ENCODE data around the gene TMEM259.

Gene TMEM259

DNA sequence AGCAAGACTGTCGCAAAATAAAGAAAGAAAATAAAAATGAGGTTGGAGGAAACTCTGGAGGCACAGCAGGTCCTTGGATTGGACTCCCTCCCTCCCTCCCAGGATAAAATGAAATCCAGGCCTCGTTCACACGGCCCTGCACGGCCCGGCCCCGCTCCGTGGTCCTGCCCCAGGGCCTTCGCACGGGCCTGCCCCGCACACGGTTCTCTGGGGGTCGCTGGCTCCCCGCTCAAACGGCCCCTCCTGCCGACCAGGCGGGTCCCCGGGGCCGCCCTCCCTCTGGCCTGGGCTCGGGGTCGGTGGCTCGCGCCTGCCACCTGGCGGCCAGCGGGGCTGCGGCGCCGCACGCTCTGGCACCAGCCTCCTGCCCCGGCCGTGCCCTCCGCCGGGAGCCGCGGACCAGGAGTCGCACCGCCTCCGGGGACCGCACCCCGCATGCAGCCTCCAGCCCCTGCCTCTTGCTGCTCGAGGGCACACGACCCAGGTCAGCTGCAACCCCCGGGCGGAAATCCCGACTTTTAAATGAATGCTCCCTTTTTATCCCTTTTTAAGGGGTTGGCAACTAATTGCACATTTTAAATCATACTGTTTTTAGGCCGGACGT lies 38.3 kb downstream of the TMEM259 start:
- DNase-seq = peak; percentile 46

DNA sequence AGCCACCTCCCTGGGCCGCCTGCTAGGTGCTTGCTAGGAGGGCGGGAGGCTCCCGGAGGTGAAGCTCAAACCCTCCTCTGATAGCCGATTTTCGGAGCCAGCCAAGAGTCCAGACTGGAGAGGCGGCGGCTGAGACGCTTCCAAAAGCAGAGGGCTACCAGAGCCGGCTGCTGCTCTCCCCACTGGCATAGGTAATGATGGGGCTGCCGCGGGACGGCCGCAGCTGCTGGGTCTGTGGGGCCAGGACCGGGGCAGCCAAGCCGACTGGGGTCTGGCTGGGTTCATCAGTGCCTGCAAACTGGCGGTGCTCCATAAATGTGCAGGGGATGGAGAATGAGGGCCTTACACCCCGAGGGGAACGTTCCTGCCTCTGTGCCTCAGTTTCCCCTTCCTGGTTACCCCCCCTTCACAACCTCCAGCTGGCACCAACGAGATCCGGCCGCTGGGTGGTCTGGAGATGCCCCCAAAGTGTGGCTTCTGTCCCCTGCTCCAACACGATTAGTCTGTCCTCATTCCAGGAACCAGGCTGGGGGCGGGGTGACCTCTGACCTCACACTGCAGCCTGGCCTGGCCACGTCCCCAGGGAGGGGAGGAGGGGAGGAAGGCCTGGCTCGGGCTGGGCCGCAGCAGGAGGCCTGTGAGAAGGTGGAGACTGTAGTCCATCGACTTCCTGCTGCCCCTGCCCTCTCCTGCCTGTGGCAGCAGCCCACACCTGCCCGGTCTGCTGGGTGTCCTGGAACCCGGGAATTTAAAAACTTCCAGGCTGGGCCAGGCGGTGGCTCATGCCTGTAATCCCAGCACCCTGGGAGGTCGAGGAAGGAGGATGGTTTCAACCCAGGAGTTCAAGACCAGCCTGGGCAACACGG lies 40.6 kb downstream of the TMEM259 start:
- DNase-seq = no peak

DNA sequence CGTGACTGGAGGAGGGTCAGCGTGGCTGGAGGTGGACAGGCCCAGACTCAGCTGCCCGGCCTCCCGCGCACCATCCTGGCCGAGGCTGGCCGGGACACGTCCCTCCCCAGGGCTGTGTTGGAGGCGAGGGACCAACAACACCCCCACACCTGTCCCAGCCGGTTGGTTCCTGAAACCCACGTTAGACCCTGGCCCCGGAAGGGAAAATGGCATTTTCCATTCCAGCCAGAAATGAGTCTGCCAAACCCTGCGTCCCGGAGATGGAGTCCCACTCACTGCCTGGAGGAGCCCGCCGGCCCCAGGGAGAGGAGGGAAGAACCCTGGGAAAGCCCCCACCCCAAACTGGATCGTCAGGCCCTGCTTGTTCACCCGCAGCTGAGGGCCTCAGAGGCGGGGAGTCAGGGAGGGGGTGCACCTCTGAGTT lies 41.6 kb downstream of the TMEM259 start:
- no peak for DNase-seq

DNA sequence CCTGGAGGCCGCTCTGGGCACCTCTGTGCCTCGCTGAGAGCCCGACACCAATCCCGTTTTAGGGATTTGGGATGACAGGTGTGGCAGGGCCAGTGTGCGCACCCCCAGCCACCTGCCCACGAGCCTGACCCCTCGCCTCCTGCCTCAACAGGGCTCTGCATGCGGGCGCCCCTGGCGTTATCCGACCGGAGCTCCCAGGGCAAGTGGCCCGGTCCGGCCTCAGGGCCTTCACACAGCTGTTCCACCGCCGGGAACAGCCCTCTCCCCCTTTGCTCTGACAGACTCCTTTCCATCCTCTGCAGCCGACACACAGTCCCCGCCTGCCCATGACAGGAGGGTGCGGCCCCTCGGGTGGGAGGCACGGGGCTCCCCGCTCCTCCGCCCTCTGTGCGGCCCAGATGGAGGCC lies 43.9 kb downstream of the TMEM259 start:
- no peak for DNase-seq

DNA sequence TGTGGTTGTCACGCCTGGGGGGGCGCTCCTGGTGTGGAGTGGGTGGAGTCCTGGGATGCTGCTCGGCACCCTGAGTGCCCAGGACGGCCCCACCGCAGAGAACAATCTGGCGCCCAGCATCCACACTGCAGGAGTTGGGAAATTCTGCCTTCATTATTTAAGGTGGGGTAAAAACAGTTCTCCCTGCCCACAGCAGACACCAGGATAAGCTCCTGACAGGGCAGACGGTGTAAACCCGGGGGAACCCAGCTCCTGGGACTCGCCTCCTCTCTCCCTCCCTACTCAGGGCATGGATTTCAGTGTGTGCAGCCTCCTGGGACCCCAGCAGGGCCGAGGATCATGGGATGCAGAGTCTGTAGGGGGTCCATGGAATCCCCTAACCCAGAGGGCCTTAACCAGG lies 44.4 kb downstream of the TMEM259 start:
- no peak for DNase-seq

DNA sequence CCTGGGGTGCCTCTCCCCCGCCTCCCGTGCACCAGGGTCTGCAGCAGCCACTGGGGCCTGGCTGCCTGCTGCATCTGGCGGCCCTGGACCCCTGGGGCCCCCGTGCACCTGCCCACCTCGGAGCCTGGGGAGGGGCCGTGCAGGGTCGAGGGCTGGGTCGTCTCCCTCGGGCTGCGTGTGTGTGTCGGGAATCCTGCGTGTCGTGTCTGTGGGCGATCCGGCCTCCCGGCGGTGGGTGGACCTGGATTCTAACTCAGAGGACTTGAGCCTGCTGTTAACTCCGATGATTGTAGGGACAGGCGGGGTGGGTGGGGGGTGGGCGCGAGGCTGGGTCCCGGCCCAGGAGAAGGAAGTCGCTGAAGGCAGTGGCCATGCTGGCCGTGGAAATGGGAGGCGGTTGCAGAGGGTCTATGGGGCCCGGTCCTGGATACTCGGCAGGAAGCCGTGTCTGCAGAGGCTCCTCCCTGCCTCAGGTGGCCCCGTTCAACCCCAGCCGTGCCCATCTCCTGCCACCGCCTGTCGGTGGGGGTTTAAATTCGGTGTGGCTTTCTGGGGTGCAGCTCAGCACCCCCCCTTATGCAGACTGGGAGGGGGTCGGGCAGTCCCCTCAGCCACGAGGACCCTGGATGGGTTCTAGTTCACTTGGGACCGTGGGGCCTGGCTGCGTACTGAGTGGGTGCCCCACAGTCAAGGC lies 46.2 kb downstream of the TMEM259 start:
- DNase-seq = no peak

DNA sequence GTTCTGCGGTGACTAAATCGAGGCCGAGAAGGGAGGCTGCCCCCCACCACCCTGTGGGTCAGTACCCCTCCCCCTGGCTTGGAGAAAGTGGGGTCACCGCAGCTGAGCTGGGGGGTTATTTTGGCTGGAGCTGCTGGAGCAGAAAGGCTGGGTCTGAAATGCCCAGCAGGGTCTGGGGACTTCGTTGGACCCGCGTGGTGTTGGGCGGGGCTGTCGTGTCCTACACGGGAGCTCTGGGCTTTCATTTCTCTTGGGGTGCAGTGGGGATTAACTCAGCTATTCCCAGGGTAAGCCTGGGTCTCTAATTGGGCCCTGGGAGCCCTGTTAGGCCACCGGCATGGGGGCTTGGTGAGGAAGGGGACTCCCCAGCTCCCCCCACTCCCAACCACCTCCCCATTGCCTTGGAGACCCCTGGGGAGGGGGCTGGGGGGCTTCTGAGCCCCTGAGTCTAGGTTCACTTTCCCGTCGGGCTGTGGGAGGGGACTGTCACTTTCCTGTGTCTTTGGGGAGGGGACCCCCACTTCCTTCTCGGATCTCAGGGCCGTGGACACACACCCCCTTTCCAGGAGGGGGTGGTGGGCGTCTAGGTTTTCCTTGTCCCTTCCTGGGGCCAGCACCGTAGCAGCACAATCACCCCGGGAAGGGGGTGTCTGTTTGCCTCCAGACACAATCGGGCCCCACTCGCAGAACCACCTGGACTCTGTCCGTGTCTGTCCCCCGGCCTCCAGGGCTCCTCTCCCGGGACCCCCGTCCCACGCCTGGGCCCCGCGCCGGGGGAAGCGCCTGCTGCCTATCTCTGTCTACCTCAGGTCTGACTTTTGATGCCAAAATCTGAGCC lies 47.0 kb downstream of the TMEM259 start:
- no peak for DNase-seq

DNA sequence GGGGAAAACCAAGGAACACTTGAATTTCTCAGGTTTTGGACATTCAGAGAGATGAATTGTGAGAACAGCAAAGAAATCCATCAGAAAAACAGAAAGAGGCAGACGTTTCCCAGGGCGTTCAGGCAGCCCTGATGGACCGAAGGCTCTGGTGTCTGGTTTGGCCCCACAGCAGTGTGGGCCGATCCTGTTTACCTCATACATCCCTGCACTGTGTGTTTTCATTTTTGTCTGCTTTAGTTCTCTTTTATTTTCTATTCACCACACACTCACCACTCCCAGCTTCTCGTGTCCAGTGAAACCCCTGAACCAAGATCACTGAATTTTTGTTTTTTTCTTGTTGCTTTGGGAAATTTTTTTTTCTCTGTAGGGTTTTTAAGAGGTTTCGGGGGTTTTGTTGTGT lies 48.6 kb downstream of the TMEM259 start:
- DNase-seq = no peak

DNA sequence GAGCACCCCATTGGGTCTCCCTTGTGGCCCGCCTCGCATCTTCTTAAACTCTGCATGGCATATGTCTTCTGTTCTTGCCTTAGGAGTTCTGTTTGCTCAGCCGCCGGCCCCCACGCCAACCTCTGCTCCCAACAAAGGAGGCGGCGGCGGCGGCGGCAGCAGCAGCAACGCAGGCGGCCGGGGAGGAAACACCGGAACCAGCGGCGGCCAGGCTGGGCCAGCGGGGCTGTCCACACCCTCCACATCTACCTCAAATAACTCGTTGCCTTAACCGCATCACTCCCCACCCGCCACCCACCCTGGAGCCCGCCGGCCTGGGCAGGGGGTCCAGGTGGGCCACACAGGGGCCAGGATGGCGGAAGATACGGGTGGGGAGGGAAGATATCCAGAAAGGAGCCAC lies 49.1 kb downstream of the TMEM259 start:
- no peak for DNase-seq

DNA sequence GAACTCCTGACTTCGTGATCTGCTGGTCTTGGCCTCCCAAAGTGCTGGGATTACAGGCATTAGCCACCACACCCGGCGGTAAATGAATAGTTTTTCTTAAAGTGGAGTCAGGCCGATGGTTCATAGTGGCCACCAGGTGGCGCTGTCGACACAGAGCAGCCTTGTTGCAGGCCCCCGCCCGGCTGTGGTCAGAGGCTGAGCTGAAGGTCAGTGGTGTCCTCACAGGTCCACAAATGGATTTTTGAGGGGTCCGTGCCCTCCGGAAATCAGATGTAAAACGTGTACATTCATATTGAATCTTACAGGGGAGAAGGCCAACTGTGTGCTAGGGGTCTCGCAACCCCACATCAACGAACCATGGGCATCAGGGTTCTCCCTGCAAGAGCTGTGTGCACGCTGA lies 50.2 kb downstream of the TMEM259 start:
- no peak for DNase-seq

DNA sequence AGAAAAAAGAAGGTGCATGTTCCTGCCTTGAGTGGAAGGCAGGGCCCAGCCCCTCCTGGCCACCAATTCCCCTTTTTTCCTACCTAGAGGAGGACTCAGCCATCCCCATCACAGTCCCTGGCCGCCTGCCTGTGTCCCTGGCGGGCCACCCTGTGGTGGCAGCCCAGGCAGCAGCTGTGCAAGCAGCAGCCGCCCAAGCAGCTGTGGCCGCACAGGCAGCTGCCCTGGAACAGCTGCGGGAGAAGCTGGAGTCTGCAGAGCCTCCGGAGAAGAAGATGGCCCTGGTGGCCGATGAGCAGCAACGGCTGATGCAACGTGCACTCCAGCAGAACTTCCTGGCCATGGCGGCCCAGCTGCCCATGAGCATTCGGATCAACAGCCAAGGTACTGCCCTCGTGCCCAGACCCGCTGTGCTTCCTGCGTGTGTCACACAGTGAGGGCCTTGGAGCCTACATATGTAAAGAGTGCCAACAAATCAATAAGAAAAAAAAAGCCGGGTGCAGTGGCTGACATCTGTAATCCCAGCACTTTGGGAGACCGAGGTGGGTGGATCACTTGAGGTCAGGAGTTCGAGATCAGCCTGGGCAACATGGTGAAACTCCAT lies 54.3 kb downstream of the TMEM259 start:
- DNase-seq = no peak

DNA sequence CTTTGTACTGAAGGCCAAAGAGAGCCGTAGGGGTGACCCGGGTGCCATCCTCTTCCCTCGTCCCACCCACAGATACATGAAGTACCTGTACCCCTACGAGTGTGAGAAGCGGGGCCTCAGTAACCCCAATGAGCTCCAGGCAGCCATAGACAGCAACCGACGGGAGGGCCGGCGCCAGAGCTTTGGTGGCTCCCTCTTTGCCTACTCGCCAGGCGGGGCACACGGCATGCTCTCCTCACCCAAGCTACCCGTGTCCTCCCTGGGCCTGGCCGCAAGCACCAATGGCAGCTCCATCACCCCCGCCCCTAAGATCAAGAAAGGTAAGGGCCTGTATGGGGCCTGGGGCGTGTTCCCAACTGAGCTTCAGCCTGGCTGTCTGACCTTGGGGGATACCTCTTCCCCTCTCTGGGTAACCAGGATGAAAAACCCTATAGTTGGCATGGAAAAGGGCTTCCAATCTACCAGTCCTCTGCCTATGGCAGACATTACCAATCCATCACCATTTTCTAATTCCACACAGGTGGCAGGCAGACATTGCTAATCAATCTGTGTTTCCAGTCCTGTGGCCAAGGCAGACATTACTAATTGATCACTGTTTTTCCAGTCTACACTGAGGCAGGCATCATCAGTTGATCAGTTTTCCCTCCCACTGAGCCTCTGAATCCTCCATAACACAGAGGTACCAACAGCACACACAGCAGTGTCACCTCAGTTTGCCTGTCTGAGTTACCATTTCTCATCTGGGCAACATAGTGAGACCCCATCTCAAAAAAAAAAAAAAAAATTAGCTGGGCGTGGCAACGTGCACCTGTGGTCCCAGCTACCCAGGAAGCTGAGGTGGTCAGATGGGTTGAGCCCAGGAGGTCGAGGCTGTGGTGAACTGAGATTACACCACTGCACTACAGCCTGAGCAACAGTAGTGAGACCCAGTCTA lies 55.9 kb downstream of the TMEM259 start:
- no peak for DNase-seq

DNA sequence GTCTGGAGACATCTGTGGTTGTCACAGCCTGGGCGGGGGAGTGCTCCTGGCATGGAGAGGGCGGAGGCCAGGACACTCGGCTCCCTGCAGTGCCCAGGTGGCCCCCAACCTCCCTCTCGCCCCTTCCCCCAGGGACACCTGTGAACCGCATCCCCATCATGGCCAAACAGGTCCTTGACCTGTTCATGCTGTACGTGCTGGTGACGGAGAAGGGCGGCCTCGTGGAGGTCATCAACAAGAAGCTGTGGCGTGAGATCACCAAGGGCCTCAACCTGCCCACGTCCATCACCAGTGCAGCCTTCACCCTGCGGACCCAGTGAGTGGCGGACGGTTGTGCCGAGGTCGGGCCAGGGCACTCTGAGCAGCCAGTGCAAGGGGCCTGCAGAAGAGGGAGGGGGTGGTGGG lies 56.8 kb downstream of the TMEM259 start:
- no peak for DNase-seq

DNA sequence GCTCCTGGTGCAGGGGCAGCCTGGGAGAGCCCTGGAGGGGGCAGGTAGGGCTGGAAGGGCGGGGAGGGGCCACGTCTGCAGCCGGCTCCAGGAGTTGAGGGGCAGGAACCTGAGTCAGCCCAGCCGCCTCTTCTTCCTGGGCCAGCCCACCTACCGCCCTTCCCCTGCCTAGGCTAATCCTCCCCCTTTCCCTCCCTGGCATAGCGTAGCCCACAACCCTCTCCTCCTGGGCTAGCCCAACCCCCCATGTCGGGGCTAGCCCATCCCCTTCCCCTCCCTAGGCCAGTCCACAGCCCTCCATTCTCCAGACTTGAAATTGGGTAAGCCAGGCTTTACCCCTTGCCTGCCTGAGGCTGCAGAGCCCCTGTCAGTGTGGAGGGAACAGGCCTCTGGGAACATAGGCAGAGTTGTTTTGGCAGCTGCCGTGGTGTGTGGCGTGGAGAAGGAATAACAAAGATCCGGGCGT lies 57.4 kb downstream of the TMEM259 start:
- no peak for DNase-seq

DNA sequence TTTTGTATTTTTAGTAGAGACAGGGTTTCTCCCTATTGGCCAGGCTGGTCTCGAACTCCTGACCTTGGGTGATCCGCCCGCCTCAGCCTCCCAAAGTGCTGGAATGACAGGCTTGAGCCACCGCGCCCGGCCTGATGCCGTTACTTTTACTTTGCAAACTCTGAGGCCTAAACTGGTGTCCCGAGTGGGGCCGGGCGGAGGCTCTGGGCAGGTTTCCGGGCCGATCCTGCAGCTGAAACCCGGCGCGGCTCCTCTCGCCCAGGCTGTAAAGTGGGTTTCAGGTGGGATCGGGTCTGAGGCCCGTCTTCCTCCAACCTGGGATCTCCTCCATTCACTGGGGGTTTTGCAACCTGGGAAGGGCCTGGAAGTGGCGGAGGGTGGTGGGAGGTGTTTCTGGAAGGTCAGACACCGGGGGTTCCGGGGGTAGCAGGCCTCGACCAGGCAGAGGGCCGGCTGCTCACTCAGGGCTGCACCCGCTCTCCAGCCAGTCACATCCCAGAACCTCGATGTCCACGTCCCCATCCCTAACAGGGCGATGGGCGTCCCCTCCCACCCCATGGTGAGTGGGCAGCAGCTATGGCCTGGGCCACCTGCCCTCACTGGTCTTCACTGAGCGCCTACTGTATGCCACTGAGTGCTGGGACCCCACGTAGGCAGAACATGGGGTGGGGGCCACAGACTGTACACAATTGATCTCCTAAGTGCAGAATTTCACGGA lies 58.1 kb downstream of the TMEM259 start:
- no peak for DNase-seq

DNA sequence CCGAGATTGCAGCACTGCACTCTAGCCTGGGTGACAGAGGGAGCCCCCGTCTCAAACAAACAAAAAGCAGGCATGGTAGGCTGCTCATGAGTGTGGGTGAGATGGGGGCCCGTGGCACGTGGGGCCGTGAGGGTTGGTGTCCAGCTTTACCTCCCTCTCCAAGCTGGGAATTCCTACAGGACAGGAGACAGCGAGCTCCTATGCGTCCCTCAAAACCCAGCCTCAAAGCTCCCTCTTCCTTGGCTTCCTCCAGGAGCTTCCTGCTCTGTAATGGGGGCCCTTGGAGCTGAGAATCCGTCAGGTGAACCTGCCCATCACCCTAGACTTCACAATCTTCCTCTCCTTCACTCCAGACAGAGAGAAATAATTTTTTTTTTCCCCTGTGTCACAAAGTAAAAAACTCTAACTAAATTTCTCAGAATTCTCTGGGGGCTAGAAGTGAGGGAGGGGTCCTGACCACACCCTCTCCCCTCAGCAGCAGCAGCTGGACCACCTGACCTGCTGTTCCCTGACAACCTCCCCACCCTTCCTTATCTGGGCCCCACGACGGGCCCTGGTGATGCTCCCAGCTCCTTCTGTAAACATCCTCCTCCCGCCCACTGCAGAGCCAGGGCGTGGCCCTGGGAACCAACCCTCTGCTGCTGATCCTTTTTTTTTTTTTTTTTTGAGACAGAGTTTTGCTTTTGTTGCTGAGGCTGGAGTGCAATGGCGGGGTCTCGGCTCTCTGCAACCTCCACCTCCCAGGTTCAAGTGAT lies 58.9 kb downstream of the TMEM259 start:
- DNase-seq = no peak

DNA sequence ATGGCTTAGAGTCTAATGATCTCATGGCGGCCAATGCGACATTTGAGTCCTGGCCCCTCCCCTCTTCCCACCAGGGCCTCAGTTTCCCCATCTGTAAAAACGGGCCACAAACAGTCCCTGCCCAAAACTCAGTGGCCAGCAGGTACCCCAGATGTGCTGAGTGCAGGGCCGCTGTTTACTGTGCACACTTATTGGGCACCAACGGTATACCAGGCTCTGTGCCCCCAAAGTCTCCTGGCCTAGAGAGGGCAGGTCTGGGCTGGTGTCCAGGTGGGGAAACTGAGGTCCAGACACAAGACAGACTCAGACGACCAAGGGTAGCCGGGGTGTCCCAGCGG lies 60.4 kb downstream of the TMEM259 start:
- no peak for DNase-seq

DNA sequence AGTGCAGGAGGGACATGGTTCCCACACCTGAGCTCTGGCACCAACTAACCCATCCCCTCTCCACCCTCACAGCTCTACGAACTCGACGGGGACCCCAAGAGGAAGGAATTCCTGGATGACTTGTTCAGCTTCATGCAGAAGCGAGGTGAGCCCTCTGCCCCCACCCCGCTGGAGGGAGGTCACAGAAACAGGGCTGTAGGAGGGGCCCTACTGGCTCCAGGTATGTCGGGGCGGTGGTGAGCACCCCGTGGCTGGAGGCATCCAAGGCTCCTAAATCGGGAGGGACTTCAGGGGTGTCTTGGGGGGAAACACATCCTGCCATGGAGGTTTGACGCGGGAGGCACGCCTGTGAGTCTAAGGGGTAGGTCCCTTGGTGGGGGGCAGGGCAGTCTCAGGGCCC lies 60.9 kb downstream of the TMEM259 start:
- no peak for DNase-seq

All from COR-L47 (cell line).